ENCODE measurements around the gene MEAK7.

DNA sequence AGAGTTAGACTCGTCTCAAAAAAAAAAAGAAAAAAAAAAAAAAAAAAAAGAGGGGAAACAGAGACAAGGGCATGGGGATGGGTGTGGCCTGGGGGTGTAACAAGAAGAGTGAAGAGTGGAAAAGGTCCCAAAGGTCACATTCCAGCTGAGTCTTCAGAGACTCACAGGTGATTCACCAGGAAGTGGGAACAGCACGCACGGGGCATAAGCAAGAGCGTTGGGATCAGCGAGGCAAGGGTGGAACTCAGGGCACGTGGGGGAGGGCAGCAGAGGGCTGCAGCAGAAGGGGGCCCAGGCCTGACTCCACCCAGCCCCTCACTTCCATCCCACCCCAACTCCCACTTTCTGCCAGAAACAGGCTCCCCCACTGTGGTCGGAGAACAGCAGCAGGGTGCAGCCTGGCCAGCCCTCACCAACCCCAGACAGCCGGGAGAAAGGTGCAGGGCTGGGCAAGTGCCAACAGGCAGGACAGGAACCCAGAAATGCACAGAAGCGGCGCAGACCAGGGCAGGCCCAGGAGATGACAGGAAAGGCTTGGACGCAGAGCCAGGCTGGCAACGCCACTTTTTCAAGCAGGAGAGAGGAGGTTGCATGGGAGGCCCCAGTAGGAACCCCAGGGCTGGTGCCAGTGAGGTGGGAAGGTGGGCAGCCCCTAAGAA lies 3.3 kb downstream of the MEAK7 start:
- TF ChIP-seq, protein P1, sequence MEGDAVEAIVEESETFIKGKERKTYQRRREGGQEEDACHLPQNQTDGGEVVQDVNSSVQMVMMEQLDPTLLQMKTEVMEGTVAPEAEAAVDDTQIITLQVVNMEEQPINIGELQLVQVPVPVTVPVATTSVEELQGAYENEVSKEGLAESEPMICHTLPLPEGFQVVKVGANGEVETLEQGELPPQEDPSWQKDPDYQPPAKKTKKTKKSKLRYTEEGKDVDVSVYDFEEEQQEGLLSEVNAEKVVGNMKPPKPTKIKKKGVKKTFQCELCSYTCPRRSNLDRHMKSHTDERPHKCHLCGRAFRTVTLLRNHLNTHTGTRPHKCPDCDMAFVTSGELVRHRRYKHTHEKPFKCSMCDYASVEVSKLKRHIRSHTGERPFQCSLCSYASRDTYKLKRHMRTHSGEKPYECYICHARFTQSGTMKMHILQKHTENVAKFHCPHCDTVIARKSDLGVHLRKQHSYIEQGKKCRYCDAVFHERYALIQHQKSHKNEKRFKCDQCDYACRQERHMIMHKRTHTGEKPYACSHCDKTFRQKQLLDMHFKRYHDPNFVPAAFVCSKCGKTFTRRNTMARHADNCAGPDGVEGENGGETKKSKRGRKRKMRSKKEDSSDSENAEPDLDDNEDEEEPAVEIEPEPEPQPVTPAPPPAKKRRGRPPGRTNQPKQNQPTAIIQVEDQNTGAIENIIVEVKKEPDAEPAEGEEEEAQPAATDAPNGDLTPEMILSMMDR (IDR thresholded peaks at IDR 0.05): no peak
- TF ChIP-seq EP300 (IDR thresholded peaks at IDR 0.05): no peak
